Inferior parietal cortex (tissue), 1 donor: ENCODE data around the gene TBC1D20.

Experiments used
- DNase-seq: peaks from one replicate; pipeline ENCODE4 v3.0.0-alpha.2; 2016; ENCODE audit errors: extremely low spot score

Gene TBC1D20

GRCh38 chr20:420166-420620, 42.1 kb downstream of the TBC1D20 start:
- DNase-seq, result no peak

- DNase-seq, result no peak
These were observed 42.7 kb downstream of the TBC1D20 start for GRCh38 chr20:419556-420165.

DNA sequence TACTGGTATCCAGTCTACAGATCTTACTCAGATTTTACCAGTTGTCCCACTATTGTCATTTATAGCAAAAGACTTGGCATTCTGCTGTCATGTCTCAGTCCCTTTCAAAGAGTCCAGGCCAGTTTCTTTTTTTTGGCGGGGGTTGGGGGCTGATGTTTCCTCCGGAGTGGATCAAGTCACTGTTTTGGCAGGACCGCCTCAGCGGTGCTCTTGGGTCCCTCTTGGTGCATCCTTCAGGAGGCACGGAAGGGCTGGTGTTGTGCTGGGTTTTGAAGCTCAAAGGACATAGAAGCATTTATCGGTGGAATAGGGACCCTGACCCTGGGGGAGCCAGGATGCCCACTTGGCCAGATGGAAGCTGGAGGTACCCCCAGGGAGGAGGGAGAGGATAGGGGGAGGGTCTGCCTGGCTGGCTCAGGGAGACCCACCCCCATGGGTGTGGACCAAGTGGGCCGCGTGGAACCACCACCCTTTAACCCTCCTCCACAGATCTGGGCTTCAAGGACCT, 43.4 kb downstream of the TBC1D20 start:
- DNase-seq, result no peak

DNA sequence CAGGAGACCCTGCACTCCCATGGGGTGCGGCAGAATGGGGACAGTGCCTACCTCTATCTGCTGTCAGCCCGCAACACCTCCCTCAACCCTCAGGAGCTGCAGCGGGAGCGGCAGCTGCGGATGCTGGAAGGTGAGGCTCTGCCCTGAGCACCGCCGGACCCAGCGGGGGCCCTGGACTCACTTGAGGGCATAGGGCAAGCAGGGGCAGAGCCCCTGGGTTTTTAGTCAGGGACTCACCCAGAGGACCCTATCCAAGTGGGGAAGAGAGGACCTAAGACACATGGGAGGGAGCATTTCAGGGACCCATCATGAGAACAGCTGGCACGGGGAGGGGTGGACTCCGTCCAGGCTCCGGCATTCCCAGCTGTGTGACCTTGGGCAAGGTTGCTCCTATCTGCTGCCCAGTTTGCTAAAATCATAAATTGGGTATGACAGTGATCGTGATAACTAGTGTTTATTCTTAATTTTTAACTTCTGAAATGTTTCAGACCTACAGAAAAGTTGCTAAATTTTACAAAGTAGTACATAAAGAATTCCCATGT, 44.5 kb downstream of the TBC1D20 start:
- DNase-seq, result no peak

GRCh38 chr20:416950-417800, 45.2 kb downstream of the TBC1D20 start:
- DNase-seq, result no peak

- DNase-seq, result no peak
These were observed 46.5 kb downstream of the TBC1D20 start for GRCh38 chr20:415820-416322.

DNA sequence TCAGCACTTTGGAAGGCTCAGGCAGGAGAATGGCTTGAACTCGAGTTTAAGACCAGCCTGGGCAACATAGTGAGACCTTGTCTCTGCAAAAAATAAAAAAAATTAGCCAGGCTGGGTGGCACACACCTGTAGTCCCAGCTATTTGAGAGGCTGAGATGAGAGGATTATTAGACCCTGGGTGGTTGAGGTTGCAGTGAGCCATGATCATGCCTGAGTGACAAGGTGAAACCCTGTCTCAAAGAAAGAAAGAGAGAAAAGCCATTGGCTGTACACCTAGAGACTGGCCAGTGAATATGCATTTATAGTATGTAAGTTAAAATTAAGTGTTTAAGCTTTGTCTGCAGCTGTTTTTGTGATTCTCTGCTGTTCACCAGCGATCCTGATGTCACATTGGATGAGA, 48.2 kb downstream of the TBC1D20 start:
- no peak for DNase-seq

DNA sequence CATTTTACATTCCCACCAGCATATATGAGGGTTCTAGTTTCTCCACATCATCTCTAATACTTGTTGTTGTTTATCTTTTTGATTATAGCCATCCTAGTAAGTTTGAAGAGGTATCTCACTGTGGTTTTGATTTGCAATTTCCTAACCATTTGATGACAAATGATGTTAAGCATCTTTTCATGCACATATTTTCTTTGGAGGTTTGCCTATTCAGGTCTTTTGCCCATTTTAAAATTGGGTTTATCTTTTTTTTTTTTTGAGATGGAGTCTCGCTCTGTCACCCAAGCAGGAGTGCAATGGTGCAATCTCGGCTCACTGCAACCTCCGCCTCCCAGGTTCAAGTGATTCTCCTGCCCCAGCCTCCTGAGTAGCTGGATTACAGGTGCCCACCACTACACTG, 50.3 kb downstream of the TBC1D20 start:
- DNase-seq, result no peak

DNA sequence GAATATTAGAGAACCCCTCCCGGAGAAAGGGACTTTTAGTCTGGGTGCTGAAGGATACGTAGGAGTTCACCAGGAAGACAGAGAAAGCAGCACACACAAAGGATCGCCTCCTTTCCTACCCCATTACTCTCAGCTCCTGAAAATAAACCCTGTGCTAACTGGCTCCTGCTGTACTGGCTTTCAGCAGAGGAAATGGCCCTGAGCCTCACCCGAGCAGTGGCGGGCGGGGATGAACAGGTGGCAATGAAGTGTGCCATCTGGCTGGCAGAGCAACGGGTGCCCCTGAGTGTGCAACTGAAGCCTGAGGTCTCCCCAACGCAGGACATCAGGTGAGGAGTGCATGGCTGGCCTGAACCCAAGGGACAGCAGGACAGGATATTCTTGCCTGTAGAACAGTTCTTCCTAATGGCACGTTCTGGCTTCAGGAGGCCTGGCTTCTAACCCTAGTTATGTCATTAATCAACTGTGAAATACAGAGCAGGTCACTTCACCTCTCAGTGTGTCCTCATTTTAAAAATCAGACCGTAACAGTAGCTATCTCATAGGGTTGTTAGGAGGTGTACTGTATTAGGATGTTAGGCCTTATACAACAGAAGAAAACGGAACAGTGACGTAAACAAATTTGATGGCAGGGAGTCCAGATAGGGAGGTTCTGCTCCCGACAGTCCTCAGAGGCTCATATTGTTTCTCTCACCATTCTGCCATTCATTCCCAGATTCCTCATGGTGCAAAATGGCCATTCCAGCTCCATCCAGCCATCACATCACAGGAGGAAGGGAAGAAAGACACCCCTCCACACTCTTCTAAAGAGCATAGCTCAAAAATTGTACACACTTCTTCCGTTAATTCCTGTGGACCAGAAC, 52.4 kb downstream of the TBC1D20 start:
- DNase-seq, result no peak

- no peak for DNase-seq
These were observed 53.3 kb downstream of the TBC1D20 start for GRCh38 chr20:408843-409696.

DNA sequence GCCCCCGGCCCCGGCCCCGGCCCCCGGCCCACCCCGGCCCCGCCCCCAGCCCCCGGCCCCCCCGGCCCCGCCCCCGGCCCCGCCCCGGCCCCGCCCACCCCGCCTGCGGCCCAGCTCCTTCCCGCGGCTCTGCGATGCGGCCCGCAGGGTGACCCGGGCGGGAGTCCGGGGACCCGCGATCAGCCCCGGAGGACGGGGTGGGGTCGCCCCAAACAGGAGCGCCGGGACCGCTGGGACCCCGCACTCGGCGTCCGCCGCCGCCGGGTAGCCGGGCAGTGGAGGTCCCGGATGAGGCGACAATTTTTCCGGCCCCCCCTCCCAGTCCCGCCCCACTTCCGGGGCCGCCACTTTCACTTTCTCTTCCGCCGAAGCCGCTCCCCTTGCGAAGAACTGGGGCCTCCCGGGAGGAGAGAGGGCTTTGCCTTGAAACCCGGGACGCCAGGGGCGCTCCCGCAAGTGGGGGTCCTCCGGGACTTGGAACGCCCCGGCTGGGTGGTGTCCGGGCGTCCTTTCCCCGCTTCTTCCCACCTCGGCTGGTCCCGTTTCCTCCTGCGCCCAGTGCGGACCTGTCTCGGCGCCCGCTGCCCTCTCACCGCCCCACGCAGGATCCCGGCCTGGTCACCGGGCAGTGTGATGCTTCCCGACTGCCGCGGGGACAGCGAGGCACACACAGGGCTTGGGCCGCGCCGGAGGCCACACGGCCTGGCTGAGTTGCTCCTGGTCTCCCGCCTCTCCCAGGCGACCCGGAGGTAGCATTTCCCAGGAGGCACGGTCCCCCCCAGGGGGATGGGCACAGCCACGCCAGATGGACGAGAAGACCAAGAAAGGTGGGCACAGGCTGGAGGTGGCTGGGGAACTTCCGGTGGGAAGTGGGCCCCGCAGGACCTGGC, 54.1 kb downstream of the TBC1D20 start, which contains the start of gene RBCK1:
Gene RBCK1 (plus strand): TSS at position 347 of the 890 bp plus-strand sequence. CDS start 459 bp downstream, at position 806.
- peak; percentile 79 for DNase-seq

- peak; percentile 53 for DNase-seq
These were observed 55.0 kb downstream of the TBC1D20 start for GRCh38 chr20:407133-407952.

- no peak for DNase-seq
These were observed 55.9 kb downstream of the TBC1D20 start for GRCh38 chr20:406200-407132.

- no peak for DNase-seq
These were observed 58.2 kb downstream of the TBC1D20 start for GRCh38 chr20:404088-404487.

DNA sequence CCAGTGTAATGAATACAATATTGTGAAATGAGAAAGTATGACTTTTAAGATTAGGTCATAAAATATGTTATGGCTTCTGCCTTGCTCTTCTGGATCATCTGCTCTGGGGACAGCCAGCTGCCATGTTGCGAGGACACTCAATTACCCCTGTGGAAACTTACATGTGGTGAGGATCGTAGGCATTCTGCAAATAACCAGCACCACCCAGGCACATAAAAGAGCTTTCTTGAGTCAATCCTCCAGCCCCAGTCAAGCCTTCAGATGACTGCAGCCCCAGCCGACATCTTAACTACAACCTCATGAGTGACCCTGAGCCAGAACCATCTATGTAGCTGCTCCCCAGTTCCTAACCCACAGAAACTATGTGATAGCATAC, 58.8 kb downstream of the TBC1D20 start:
- DNase-seq, result no peak

DNA sequence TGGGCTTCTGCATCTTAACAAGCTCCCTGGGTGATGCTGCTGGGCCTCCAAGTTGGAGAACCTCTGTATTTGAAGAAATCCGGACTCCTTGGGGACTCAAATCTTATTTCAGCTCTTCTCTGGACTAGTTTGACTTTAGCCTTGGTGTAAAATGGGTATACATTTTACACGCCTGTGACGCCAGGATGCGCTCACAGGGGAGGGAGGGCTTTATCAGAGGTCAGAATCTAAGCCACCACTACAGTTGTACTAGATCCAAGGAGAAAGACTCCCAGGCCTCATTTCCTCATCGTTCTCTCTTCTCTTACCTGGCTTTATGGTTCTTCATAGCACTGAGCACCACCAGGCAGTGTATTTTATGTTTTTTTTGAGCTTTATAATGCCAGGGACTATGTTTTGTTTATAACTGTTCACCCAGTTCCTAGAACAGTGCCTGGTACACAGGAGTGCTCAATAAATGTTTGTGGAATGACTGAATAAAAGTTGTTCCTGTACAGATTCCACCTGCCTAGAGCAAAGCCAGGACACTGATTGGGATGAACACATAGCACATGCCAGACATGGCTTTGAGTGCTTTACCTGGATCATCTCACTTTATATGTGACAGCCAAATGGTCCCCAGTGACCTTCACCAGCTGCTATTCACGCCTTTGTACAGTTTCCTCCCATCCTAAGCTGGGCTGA, 59.3 kb downstream of the TBC1D20 start:
- DNase-seq, result no peak

- DNase-seq, result no peak
These were observed 59.8 kb downstream of the TBC1D20 start for GRCh38 chr20:402496-402885.
